ENCODE measurements around the gene PPP1R13B.

The PPP1R13B gene

DNA sequence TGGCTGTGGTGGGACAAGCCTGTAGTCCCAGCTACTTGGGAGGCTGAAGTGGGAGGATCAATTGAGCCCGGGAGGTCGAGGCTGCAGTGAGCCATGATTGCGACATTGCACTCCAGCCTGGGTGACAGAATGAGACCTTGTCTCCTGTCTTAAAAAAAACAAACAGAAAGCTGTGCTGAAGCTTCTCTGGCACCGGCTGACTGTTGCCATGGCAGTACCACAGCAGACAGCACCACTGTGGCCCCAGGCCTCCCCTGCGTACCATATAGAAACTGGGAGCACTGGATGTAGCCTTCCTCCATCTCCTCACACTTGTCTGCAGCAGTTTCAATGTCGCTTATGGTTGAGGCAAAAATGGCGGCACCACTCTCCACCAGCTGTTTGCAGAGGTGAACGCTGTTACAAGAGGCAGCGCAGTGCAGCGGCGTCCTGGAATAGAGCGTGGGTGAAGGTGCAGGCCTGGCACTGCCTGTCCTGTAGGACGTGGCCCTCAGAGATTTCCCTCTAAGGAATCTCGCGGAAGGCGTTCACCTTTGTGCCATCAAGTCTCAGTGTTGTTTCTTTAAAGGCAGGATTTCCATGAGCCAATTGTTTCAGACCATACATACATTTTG lies 109.8 kb downstream of the PPP1R13B start:
- DNase-seq (no peak), ATAC-seq (replicated peaks) (no peak)
- H3K36me3 Mint-ChIP-seq = peaks cover 25 to 35% of the 10 kb centered on the region in 2 donors
- H3K27ac Mint-ChIP-seq = no peak overlapping the region
- H3K4me1 Mint-ChIP-seq = no peaks in the 10 kb centered on the region
- H3K27me3 Mint-ChIP-seq = no peaks in the 10 kb centered on the region
- H3K9me3 Mint-ChIP-seq = no peaks in the 10 kb centered on the region
- H3K4me3 Mint-ChIP-seq = no peak overlapping the region

DNA sequence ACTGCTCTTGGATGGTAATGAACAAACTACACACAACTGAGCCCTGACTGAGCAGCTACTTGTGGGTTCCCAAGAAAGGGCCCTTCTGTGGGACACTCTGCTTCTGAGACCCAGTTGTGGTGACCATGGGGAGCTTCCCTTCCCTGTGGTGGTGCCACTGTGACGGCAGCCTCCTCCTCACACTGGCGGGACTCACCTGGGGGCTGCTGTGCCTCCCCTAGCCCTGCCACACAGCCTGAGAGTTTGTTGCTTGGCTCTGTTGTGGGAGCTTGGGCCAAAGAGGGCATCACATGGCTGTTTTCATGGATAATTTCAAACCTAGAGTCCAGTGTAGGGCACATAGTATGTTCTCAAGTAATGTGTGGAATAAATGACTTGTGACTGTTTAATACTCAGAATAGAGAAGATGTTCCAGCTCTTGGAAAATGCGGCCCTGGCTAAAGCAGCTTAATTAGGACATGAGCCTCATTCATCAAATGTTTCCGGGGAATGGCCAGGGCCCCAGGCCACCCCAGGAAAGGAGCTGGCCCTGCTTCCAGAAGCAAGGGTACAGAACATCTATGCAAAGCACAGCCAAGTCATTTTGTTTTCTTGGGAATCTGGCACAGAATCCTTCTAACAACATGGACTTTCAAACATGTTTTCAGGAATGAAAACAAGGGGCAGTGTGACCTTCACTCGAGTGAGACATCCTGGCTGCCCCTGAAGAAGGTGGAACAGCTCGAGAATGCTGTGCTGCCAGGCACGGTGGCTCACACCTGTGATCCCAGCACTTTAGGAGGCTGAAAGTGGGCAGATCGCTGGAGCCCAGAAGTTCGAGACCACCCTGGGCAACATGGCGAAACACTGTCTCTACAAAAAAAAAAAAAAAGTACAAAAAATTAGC lies 110.6 kb downstream of the PPP1R13B start:
- ATAC-seq (replicated peaks) (no peak), DNase-seq (no peak)
- H3K27ac Mint-ChIP-seq = no peak overlapping the region
- H3K9me3 Mint-ChIP-seq = no peaks in the 10 kb centered on the region
- H3K27me3 Mint-ChIP-seq = no peaks in the 10 kb centered on the region
- no peak overlapping the region for H3K4me3 Mint-ChIP-seq
- no peaks in the 10 kb centered on the region for H3K4me1 Mint-ChIP-seq
- H3K36me3 Mint-ChIP-seq = peaks cover 26 to 33% of the 10 kb centered on the region in 2 donors

DNA sequence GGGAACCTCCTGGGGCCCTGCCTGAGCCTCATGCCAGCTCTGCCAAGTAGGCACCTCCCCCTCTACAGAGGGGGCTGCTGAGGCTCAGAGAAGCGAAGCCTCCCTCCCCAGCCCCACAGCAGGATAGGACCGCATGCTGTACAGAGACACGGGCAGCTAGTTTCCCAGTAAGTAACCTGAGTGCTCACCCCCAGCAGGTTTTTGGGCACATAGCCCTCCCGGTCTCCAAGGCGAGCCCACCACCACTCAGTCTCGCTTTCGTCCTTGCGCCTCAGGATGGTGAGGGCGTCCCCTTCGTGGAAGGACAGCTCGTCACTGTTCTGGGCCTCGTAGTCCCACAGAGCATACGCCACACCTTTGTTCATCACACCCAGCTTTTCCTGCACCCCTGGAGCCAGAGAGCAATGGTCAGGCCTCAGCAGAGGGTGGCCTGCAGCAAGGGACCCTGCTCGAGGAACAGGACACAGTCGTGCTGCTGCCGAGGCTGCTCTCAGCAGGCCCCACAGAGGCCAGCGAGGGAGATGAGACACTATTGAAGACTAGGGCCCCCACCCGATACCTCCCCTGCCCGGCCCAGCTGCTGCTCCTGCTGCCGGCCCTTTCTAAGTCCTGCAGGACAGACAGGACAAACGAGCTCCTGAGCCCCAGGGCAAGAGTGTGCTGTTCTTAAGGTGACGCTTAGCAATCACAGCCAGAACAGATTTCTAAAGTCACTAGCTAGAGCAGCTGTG lies 111.4 kb downstream of the PPP1R13B start:
- Mint-ChIP-seq H3K27me3 (no peaks in the 10 kb centered on the region), H3K27ac (no peak overlapping the region), H3K4me1 (no peaks in the 10 kb centered on the region), H3K4me3 (no peak overlapping the region), H3K9me3 (no peaks in the 10 kb centered on the region), H3K36me3 (peaks cover 25 to 31% of the 10 kb centered on the region in 2 donors)
- DNase-seq (no peak), ATAC-seq (replicated peaks) (no peak)

DNA sequence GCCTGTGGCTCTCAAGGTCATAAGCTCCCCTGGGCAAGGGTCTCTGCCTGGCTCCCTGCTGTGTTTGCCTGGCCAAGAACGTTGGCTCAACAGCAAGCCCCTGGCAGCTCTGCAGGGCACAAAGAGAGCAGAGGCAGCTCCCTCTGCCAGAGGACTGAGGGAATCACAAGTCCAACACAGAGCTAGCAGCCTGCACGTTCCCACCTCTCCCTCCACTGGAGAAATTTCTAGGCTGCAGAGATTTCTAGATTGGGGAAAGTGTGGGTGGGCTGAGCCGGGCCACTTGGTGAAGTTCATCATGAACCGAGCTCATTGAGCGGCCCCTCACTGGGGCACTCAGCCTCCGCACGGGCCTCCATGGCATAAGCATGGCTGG lies 111.9 kb downstream of the PPP1R13B start:
- ATAC-seq (replicated peaks) (no peak), DNase-seq (no peak)
- Mint-ChIP-seq H3K4me3 (no peak overlapping the region), H3K27ac (no peak overlapping the region), H3K27me3 (no peaks in the 10 kb centered on the region), H3K36me3 (peaks cover 27 to 36% of the 10 kb centered on the region in 2 donors), H3K4me1 (no peaks in the 10 kb centered on the region), H3K9me3 (no peaks in the 10 kb centered on the region)

DNA sequence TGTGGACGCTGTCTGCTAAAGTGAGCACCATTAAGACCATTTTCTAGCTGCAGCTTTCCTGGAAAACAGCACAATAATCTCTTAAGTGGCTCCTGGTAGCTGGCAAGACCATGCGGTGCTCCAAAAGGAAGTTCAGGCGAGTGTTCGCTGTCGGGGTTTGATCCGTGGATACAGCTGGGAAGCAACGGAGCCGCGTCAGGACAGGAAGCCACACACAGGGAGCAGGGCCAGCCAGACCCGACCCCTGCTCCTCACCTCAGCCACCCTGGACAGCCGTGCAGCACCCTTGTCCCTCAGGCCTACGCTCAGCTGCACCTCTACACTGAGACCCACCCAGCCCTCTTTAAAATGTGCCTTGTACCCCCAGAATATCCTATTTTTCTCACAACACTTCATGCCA lies 112.4 kb downstream of the PPP1R13B start:
- H3K4me3 Mint-ChIP-seq = no peak overlapping the region
- no peaks in the 10 kb centered on the region for H3K27me3 Mint-ChIP-seq
- ATAC-seq (replicated peaks) (no peak), DNase-seq (no peak)
- peak overlapping the region; percentile 76 for H3K27ac Mint-ChIP-seq
- H3K4me1 Mint-ChIP-seq = no peaks in the 10 kb centered on the region
- H3K36me3 Mint-ChIP-seq = peaks cover 29 to 38% of the 10 kb centered on the region in 2 donors
- no peaks in the 10 kb centered on the region for H3K9me3 Mint-ChIP-seq

DNA sequence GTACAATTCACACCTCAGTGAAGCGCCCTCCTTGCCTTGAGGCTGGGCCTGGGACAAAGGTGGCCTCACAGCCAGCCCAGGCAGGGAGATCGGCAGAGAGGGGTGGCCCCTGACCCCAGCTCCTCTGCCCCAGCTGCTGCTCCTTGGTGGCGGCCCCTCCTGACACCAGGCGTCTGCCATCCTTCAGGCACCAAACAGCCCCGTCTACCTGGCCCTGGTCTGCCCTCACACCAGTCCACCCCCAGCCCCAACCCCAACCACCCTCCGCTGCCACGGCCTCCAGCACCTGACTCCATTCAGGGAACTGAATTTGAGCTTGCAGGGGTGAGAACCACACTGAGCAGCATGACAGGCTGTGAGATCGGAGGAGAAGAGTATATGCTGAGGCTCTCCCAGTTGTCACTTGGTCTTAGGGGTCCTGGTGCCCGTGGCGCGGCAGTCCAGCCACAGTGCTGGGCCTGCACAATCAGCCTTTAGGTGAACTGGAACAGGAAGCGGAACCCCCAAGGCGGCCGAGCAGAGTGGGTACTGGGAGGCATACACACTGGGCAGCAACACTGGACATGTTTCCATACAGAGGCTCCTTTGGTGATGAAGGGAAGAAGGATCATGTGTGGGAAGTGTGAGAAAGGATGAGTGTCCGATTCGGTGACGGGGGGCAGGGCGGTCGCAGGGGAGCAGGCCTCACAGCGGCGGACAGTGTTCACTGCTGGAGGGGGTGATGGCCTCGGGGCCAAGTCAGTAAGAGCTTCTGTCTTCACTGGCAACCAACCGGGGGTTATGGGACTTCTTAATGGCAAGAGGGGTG lies 113.1 kb downstream of the PPP1R13B start:
- Mint-ChIP-seq H3K9me3 (no peaks in the 10 kb centered on the region), H3K36me3 (peaks cover 28 to 39% of the 10 kb centered on the region in 2 donors), H3K27me3 (no peaks in the 10 kb centered on the region), H3K4me1 (no peaks in the 10 kb centered on the region), H3K27ac (peak overlapping the region; percentile 17), H3K4me3 (no peak overlapping the region)
- no peak for ATAC-seq (replicated peaks)
- no peak for DNase-seq

DNA sequence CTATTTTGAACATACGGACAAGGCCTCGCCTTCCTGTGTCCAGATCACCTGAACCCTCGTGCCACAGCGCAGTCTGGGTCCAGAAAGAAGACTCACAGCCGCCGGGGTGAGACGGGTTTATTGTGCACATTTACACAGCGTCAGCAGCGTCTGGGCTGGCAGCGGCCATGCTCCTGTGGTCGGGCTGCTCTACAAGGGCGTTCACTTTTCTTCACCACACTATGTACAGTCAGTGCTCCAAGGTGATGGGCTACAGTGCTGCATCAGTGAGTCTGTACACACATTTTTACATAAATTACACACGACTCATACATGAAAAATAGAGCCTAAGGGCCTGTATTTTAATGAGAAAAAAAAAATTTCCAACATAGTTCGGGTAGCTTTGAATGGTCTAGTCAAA lies 113.7 kb downstream of the PPP1R13B start:
- DNase-seq = no peak
- Mint-ChIP-seq H3K4me3 (no peak overlapping the region), H3K27ac (no peak overlapping the region), H3K36me3 (peaks cover 32 to 44% of the 10 kb centered on the region in 2 donors), H3K27me3 (no peaks in the 10 kb centered on the region), H3K9me3 (no peaks in the 10 kb centered on the region), H3K4me1 (no peaks in the 10 kb centered on the region)
- ATAC-seq (replicated peaks) = no peak

DNA sequence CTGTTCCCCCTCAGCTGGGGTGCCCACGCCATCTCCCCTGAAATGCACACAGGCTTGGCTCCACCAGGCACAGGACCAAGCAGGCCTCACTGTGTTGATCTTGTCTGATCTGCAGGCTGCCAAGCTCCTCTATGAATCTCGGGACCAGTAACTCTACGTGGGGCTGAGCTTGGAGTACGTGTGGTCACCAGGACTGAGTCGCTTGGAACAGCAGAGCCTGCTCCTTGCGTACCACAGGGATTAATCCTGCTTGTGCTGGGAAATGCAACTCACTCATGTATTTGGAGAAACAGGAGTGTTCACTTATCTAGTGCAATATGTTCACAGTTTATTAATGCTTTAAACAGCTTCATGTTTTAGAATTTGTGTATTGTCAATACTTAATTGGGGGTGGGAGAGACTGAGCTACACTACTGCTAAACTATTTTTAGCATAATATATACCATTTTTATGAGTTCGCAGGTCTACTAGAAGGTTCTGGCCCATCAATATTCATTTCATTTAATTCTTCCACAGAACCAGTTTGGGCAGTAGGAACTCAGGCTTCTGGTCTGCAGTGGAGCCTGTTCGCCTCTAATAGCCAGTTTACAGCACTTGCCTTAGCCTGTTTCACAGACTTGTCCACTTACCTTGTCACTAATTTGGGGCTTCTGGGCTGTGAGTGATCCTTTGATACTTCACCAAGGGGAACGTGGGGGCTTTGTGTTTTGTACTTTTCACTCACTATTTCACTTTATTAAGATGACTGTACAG lies 114.3 kb downstream of the PPP1R13B start:
- no peak overlapping the region for H3K4me3 Mint-ChIP-seq
- DNase-seq = no peak
- H3K27me3 Mint-ChIP-seq = no peaks in the 10 kb centered on the region
- H3K27ac Mint-ChIP-seq = peak overlapping the region; percentile 60
- no peaks in the 10 kb centered on the region for H3K9me3 Mint-ChIP-seq
- H3K36me3 Mint-ChIP-seq = peaks cover 32 to 41% of the 10 kb centered on the region in 2 donors
- ATAC-seq (replicated peaks) = no peak
- no peaks in the 10 kb centered on the region for H3K4me1 Mint-ChIP-seq

DNA sequence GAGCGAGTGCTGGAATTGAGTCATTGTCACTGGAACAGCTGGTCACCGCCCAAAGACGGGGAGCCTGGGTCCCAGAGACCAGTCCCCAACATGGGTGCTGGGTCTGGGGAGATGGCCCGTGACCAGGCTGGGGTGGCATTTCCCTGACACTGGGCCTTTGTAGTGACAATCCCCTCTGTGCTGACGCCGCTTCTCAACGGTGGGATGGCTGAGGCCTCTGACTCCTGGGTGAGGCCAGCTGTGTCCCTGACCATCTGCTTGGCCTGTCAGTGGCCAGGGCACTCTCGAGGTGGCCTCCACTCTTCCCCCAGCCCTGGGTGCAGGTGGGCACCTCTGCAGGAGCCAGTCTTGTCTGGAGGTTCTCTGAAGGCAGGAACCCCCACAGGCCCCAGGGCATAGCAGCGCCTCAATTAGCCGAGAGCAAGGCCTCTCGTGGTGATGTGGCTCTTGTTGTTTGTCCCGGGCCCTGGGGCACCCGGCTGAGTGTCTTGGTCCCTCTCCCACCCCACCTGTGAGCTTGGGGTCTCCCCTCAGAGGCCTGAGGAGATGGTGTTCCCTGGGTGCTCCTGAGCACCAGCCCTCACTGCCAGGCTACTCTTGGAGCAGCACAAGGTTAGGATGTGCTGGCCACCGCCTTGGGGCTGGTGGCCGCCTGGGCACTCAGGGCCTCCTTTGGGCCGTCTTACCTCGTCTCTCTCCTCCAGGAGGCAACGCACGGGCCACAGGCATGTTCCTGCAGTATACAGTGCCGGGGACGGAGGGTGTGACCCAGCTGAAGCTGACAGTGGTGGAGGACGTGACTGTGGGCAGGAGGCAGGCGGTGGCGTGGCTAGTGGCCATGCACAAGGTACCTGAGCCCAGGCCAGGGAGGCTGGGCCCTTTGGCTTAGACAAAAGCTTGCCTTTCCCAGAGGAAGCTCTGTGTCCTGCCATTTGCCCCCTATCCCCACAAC lies 115.2 kb downstream of the PPP1R13B start:
- peak overlapping the region; percentile 60 for H3K27ac Mint-ChIP-seq
- no peak for ATAC-seq (replicated peaks)

DNA sequence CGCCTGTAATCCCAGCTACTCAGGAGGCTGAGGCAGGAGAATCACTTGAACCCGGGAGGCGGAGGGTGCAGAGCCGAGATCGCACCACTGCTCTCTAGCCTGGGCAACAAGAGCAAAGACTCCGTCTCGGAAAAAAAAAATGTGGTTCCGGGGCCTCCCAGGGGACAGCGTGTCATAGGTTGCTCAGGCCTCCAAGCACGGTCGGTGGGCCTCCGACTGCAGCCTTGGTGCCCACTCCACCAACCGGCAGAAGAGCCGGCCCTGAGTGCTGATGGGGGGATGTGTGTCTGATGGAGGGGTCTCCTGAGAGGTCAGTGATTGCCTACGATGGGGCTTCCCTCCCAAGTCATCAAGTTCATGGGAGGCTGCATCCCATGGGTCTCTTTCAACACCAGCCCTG lies 115.9 kb downstream of the PPP1R13B start:
- Mint-ChIP-seq H3K4me3 (no peak overlapping the region), H3K27me3 (no peaks in the 10 kb centered on the region), H3K9me3 (no peaks in the 10 kb centered on the region), H3K36me3 (peaks cover 27 to 38% of the 10 kb centered on the region in 2 donors), H3K27ac (no peak overlapping the region), H3K4me1 (no peaks in the 10 kb centered on the region)
- ATAC-seq (replicated peaks) (no peak), DNase-seq (no peak)

More for the DNA sequence above, 115.2 kb downstream of the PPP1R13B start:
- no peaks in the 10 kb centered on the region for H3K9me3 Mint-ChIP-seq
- H3K27me3 Mint-ChIP-seq = no peaks in the 10 kb centered on the region
- no peak for DNase-seq
- peaks cover 27 to 36% of the 10 kb centered on the region in 2 donors for H3K36me3 Mint-ChIP-seq
- H3K4me1 Mint-ChIP-seq = no peaks in the 10 kb centered on the region
- H3K4me3 Mint-ChIP-seq = no peak overlapping the region

DNA sequence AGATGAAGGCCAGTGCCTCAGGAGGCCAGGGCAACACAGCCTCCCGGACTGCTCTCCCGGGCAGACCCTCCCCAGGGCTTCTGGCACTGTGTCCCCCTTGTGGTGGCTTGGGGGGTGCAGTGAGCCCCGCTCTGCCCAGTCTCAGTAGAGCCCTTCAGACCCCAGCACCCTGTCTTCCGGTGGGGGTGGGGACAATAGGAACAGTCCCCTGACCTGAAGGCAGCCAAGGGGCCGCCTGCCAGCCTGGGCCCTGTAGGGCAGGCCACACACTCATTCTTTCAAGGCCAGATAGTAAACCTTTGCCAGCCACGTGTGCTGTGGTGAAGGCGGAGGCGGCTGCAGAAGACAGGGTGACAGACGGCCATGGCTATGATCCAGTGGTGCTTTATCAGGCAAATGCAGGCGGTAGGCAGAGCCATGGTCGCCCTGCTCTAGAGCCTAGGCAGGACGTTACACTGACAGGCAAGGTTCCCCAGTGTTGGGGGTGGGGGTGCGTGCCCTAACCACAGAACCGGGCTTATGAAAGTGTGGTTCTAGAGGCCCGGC lies 116.8 kb downstream of the PPP1R13B start:
- Mint-ChIP-seq H3K9me3 (no peaks in the 10 kb centered on the region), H3K36me3 (peaks cover 27 to 39% of the 10 kb centered on the region in 2 donors), H3K4me3 (no peak overlapping the region), H3K27me3 (no peaks in the 10 kb centered on the region), H3K27ac (no peak overlapping the region), H3K4me1 (no peaks in the 10 kb centered on the region)
- ATAC-seq (replicated peaks) (no peak), DNase-seq (no peak)

Data from stimulated activated naive B cell treated with anti-CD40 and anti-IgM and Interleukin-4, amounts not matched to agents 10 μg/mL and 1 μg/mL and 100 μg/mL, for 72 hours (primary cell).